ENCODE data around the gene CHD6. TPM values are rescaled to one million over a fixed set of nuclear protein-coding genes. Genes with fewer than 3 reads are reported as not detected.
"Not testable (repeated sequence)": the region's sequence is repeated elsewhere in the genome, so short reads cannot be mapped to it uniquely, and the experiment has no call there.

Gene CHD6
- total RNA-seq, 4 donors from 2014 or later, result 21.5 to 130 (median 33.6) TPM

DNA sequence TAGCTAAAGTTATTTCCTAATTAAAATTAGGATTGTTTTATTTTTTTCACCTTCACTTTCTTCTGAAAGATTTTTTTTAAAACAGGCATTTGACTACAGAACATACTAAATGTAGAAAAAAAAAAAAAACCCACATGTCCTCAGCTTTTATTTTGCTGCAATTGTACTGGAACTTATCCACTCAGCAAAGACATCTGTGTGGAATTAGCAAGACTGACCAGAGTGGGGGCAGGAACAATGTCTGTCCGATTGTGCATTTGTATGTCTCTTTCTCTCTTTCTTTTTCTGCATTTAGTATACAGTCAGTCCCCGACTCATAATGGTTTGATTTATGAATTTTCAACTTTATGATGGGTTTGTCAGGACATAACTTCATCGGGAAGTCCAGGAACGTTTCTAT is 77.3 kb downstream of the CHD6 start:
- Histone ChIP-seq H3K9me3 (no peaks in the 10 kb centered on the region), H3K4me1 (no peaks in the 10 kb centered on the region), H3K4me3 (no peak overlapping the region), H3K27me3 (no peaks in the 10 kb centered on the region), H3K27ac (no peak overlapping the region), H3K36me3 (peaks cover 0 to 6% (median 0%) of the 10 kb centered on the region in 3 donors)
- TF ChIP-seq, protein P1, sequence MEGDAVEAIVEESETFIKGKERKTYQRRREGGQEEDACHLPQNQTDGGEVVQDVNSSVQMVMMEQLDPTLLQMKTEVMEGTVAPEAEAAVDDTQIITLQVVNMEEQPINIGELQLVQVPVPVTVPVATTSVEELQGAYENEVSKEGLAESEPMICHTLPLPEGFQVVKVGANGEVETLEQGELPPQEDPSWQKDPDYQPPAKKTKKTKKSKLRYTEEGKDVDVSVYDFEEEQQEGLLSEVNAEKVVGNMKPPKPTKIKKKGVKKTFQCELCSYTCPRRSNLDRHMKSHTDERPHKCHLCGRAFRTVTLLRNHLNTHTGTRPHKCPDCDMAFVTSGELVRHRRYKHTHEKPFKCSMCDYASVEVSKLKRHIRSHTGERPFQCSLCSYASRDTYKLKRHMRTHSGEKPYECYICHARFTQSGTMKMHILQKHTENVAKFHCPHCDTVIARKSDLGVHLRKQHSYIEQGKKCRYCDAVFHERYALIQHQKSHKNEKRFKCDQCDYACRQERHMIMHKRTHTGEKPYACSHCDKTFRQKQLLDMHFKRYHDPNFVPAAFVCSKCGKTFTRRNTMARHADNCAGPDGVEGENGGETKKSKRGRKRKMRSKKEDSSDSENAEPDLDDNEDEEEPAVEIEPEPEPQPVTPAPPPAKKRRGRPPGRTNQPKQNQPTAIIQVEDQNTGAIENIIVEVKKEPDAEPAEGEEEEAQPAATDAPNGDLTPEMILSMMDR (IDR thresholded peaks at IDR 0.05), result no peak
- no peak for TF ChIP-seq POLR2A (IDR thresholded peaks at IDR 0.05)
- DNase-seq, result no peak

DNA sequence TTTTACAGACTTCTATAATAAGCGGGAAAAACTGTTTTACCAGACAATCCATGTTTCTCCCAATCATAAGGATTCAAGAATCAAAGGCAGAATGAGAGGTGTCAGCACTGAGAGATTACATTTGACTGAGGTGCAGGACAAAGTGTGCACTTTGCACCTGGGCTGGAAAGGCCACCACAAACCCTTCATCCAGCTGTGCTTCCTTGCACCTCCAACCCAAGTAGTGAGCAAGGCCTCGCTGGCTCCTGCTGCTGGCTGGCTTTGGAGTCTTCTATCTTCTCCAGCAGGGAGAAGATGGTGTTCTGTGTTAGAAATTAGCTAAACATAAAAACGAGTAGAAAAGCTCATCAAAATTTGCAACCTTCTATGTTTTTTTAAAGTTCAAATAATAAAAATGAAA is 77.7 kb downstream of the CHD6 start:
- Histone ChIP-seq H3K27ac (no peak overlapping the region), H3K27me3 (no peaks in the 10 kb centered on the region), H3K9me3 (no peaks in the 10 kb centered on the region), H3K4me3 (no peak overlapping the region), H3K4me1 (no peaks in the 10 kb centered on the region), H3K36me3 (peaks cover 0 to 6% (median 0%) of the 10 kb centered on the region in 3 donors)
- no peak for TF ChIP-seq POLR2A (IDR thresholded peaks at IDR 0.05)
- TF ChIP-seq, protein P1 (IDR thresholded peaks at IDR 0.05), result no peak
- no peak for DNase-seq

DNA sequence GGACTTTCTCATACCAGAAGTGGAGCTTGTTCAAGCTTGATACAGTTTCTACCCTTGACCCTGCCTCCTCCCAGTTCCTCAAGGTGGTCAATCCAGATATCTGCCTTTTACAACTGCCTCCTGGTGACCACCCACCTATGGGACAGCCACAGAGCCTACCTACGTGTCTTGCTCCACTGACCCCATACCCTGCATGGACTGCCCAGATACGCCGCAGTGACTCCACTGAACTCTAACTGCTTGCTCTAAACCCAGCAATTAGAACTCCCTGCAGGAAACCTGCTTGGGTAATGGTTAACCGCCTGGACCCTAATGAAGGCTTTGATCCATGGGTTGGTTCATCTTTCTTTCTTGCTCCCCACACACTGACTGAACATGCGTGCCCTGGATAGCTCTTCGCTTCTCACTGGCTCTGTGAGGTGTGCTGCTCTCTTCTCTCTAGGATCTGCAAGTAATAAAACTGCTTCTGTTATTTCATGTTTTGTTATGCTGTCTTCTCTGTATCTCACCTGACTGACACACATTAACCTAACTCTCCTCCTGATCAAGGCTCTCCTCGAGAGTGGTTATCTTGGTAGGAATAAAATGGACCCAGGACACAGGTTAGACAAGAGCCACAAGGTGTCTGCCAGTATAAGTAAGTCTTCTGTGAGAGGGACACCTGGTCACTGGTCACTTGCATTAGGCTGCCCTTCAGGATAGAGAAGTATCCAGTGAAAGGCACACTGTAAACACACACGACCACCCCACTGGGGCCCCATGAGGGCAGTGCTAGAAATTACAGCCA is 79.2 kb downstream of the CHD6 start:
- H3K27ac ChIP-seq, result no peak overlapping the region
- H3K27me3 ChIP-seq, result no peaks in the 10 kb centered on the region
- H3K9me3 ChIP-seq, result no peaks in the 10 kb centered on the region
- TF ChIP-seq POLR2A (IDR thresholded peaks at IDR 0.05), result no peak
- TF ChIP-seq, protein P1 (IDR thresholded peaks at IDR 0.05), result no peak
- H3K4me1 ChIP-seq, result no peaks in the 10 kb centered on the region
- H3K36me3 ChIP-seq, result peaks cover 0 to 6% (median 0%) of the 10 kb centered on the region in 3 donors
- DNase-seq, result no peak
- H3K4me3 ChIP-seq, result no peak overlapping the region

GRCh38 chr20:41537865-41538264 is 80.3 kb downstream of the CHD6 start:
- no peaks in the 10 kb centered on the region for H3K27me3 ChIP-seq
- H3K4me1 ChIP-seq, result no peaks in the 10 kb centered on the region
- no peaks in the 10 kb centered on the region for H3K9me3 ChIP-seq
- H3K27ac ChIP-seq, result no peak overlapping the region
- DNase-seq, result no peak
- peaks cover 0 to 9% (median 0%) of the 10 kb centered on the region in 3 donors for H3K36me3 ChIP-seq
- TF ChIP-seq, protein P1 (IDR thresholded peaks at IDR 0.05), result no peak
- no peak for TF ChIP-seq POLR2A (IDR thresholded peaks at IDR 0.05)
- H3K4me3 ChIP-seq, result no peak overlapping the region

GRCh38 chr20:41535551-41535950 is 82.6 kb downstream of the CHD6 start:
- peaks cover 0 to 11% (median 0%) of the 10 kb centered on the region in 3 donors for H3K36me3 ChIP-seq
- not testable (repeated sequence) for H3K27ac ChIP-seq, H3K9me3 ChIP-seq, DNase-seq, H3K4me1 ChIP-seq, H3K27me3 ChIP-seq, H3K4me3 ChIP-seq

GRCh38 chr20:41534842-41535241 is 83.3 kb downstream of the CHD6 start:
- Histone ChIP-seq H3K9me3 (no peaks in the 10 kb centered on the region), H3K4me1 (no peaks in the 10 kb centered on the region), H3K4me3 (no peak overlapping the region), H3K36me3 (peaks cover 0 to 11% (median 0%) of the 10 kb centered on the region in 3 donors), H3K27ac (no peak overlapping the region), H3K27me3 (no peaks in the 10 kb centered on the region)
- TF ChIP-seq, protein P1 (IDR thresholded peaks at IDR 0.05), result no peak
- TF ChIP-seq POLR2A (IDR thresholded peaks at IDR 0.05), result no peak
- no peak for DNase-seq
